Muscle of back (tissue), 13 donors: Measurements from ENCODE around the gene LARGE1. TPM values are rescaled to one million over a fixed set of nuclear protein-coding genes. Genes with fewer than 3 reads are reported as not detected.
A peak's percentile ranks its signal among the peaks of the same experiment; 100 is the strongest.

Experiments
- DNase-seq, 3 donors: peaks; one replicate each; pipeline versions ENCODE4 v3.0.0 to v3.0.0-alpha.2; 2013
- long read RNA-seq, 9 donors: transcript quantifications; one replicate each; lab custom pipeline, GENCODE V29; 2026
- polyA plus RNA-seq, 10 donors: library from polyadenylated mRNA; unstranded; fragments of 120-200 nt; gene quantifications; one replicate each; pipeline ENCODE4 v1.2.1, GENCODE V29; 2013; ENCODE audit not compliant: insufficient read length in 10 of 10

LARGE1 gene
- polyA plus RNA-seq, result 10 to 100 TPM in 6 of 10 donors, 1 to 10 TPM in 4; 8.4 to 12.9 (median 10.3) TPM
- long read RNA-seq, donor 1, full-length matches to known transcripts, result 1 of 1 reads
- long read RNA-seq, donor 1, partial matches to known transcripts, result 0 of 1 reads
- long read RNA-seq, donor 1, other reads (novel, unspliced or antisense), result 0 of 1 reads
- long read RNA-seq, donor 2, result 0 reads
- long read RNA-seq, donor 3, result 0 reads
- long read RNA-seq, donor 4, result 0 reads
- long read RNA-seq, donor 5, result 0 reads
- long read RNA-seq, donor 6, full-length matches to known transcripts, result 1 of 1 reads
- long read RNA-seq, donor 6, partial matches to known transcripts, result 0 of 1 reads
- long read RNA-seq, donor 6, other reads (novel, unspliced or antisense), result 0 of 1 reads
- long read RNA-seq, donor 7, full-length matches to known transcripts, result 3 of 3 reads
- long read RNA-seq, donor 7, partial matches to known transcripts, result 0 of 3 reads
- long read RNA-seq, donor 7, other reads (novel, unspliced or antisense), result 0 of 3 reads
- long read RNA-seq, donor 8, result 0 reads
- long read RNA-seq, donor 9, full-length matches to known transcripts, result 2 of 2 reads
- long read RNA-seq, donor 9, partial matches to known transcripts, result 0 of 2 reads
- long read RNA-seq, donor 9, other reads (novel, unspliced or antisense), result 0 of 2 reads

GRCh38 chr22:33920197-33920540, at the start of gene LARGE1:
LARGE1 (minus strand) TSS chr22:33920476.
- peak in 1 of 3 donors; percentile 26 for DNase-seq

DNA sequence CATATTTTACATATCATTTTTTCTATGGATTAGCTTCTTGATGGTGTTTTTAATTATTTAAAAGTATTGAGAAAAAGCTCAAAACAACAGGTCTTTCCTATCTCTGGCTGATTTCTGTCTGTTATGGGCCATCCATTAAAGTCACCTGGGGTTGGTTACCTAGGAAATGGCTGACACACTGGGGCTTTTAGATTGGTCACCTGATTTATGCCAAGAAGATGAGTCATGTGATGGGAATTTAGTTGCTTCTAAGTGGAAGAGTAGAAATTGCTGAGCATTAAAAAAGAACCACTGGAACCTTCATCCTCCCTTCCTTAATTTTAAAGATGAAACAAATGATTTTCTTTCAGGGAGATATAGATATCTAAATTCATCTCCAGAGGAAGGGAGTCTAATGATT, 48.8 kb upstream of the LARGE1 start:
- DNase-seq, result no peak

DNA sequence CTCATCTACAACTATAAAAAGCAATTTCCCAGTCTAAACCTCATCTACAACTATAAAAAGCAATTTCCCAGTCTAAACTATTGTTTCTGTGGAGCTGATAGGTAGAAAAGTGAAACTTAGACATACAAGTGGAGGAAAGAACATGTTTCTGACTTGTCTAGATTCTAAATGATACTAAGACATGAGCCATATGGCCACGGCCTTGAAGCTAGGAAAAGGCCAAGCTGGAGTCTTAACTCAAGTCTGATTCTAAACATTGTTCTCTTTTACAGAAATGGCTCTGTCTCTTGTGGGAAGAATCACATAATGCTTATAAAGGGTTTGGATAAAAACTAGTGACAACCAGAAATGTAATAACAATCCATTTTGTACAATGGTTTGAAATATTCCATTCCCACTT, 43.8 kb upstream of the LARGE1 start:
- no peak for DNase-seq

DNA sequence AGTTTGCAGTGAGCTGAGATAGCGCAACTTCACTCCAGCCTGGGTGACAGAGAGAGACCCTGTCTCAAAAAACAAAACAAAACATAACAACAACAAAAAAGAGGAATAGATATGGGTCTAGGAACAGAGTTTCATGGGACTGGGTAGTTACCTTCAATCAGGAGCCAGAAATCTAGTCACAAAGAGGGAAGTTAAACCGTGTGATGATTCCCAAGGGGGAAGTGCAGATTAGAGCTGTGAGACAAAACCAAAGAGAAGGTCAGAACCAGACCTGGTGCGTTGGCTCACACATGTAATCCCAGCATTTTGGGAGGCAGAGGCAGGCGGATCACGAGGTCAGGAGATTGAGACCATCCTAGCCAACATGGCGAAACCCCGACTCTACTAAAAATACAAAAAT, 42.1 kb upstream of the LARGE1 start:
- no peak for DNase-seq

DNA sequence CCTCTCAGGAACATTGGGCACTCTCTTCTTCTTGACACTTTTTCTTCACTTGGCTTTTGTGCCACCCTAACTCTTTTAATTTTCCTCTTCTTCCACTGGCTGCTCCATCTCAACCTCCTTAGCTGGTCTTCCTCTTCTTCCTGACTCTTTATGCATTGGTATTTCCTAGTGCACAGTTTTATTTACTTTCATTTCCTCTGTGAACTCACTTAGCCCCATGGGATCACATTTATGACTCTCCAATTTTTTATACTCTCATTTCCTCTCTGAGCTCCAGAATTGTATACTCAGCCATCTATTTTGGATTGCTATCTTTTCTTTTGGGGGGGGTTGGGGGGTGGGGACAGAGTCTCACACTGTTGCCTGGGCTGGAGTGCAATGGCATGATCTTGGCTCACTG, 38.5 kb upstream of the LARGE1 start:
- peak in 1 of 3 donors; percentile 7 for DNase-seq

DNA sequence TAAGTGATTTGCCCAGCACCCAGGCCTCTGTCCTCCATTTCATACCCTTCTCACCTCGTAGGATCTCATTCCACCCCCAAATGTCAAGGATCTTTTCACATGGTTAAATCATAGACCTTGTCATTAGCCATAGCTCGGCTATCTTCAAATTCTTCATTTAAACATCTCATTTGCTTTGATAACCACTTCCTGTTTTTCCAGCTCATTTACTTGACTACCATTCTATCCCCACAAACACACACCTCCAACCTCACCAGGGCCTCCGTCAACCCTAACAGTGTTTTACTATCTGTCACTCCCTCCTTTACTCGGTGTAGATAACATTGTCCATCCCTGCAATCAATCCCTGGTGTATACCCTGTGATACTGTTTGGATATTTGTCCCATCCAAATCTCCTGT, 36.8 kb upstream of the LARGE1 start:
- DNase-seq, result no peak

DNA sequence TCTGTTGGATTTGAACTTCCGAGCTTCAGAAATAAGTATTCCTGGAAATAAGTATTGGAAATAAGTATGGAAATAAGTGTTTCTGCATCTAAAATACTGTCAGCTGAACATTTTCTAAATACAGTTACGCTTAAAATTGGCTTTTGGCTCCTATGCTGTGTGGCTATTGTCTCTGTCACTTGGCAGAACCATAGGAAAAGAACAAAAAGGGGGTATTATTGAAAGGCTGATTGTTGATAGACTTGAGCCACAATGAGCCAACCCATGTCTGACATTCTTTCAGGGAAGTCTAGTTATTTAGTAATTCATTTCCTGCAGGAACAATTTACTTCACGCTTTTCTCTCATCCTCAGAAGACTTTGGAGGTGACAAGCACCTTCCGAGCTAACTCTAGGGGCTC, 32.5 kb upstream of the LARGE1 start:
- no peak for DNase-seq

DNA sequence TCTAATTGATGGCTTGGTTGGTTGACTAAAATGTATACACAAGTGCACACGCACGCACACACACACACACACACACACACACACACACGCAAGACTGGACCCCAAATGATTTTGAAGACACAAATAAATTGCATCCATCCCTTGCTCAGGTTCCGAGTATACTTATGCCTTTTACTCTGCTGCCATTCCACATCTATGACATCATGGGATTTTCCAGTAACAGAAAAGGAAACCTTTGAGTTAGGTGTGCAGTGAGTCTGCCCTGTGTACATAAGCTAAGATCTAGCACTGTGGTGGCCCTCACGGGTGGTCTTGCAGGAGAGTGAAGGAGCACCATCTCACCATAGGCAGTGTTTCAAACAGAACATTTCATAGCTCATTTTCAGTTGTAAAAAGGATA, 20.5 kb upstream of the LARGE1 start:
- DNase-seq, result no peak

GRCh38 chr22:33932997-33933396, 12.7 kb upstream of the LARGE1 start:
- no peak for DNase-seq

GRCh38 chr22:33931406-33931805, 11.1 kb upstream of the LARGE1 start:
- DNase-seq, result no peak

DNA sequence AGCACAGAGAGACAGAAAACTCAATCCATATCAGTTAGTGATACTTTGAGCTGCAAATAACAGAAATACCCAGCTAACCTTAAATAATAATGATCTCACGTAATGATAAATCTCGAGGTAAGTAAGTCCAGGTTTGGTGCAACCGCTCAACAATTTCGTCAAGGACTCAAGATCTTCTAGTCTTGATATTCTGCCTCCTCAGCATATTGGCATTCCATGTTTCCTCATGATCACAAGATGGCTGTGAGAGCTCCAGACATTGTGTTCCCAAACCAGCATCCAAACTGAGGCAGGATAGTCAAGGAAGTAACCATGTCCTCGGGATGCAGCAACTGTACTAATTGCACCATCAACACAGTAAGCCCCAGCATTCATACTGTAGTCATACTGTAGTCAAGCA, 7.5 kb upstream of the LARGE1 start:
- no peak for DNase-seq

DNA sequence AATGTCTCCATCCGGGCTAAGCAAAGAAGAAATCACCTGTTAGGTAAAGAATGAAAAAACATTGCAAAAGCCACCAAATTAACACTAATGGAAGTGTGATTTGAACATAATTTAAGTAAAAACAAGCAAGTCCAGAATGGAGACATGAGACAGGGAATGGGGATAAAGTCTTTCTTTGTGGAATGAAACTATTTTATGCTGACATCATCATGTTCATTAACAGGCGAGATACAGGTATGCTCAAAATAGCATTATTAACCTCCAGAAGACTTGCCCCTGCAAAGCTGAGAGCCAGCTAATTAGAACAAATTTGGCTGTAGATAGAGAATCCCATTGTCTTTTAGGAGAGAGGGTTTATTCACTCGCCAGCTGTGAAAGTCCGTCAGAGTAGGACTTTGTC, 4.9 kb upstream of the LARGE1 start:
- no peak for DNase-seq

DNA sequence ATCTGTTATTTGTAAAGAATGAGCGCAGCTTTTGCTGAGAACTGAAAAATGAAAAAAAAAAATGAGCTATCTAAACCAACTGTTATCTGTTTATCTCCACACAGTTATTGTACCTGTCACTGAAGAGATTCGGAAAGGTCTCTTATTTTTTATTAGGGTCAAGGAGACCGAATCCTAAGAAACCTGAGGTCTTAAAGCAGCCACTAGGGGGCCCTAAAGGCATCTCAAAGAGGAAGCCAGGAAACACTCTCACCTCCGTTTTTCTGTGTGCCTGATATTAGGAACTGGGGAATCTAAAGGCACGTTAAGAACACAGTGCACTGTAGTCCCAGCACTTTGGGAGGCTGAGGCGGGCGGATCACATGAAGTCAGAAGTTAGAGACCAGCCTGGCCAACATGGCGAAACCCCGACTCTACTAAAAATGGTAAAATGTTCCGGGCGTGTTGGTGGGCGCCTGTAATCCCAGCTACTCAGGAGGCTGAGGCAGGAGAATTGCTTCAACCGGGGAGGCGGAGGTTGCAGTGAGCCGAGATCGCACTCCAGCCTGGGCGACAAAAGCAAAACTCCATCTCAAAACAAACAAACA, 3.5 kb upstream of the LARGE1 start:
- DNase-seq, result peak; percentile 56 to 79 (median 63)

DNA sequence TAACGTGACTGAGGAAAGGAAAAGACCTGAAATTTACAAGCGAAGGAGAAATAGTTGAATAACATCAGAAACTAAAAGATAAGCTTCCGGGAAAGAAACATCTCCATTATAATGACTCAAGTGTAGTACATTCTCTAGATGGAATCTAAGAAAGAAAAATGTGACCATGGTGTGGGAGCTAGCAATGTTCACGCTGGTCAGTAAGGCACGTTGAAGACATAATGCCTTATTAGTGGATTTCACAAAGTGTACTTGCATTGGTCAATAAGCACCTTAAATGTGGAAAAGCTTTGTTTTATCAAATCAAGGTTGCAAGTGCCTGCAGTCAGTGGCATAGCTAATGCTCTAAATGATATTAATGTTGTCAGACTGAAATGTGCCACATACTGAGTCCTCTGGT, 2.8 kb upstream of the LARGE1 start:
- DNase-seq, result no peak

DNA sequence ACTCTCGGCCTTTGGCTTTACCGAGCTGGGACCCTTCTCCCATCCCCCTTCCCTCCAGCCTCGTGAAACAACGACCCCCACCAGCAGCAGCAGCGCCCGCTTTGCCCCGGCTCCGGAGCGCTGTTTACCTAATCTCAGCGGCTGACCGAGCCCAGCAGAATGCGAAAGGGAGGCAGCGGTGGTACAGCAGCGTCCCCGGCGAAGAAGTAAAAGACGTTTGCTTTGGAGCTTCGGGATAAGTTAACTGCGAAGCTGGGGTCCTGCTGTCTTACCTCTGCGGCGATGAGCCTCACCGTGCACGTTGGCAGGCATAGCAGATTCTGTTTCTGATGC, 2.0 kb upstream of the LARGE1 start:
- peak in 2 of 3 donors; percentile 36 to 76 for DNase-seq

DNA sequence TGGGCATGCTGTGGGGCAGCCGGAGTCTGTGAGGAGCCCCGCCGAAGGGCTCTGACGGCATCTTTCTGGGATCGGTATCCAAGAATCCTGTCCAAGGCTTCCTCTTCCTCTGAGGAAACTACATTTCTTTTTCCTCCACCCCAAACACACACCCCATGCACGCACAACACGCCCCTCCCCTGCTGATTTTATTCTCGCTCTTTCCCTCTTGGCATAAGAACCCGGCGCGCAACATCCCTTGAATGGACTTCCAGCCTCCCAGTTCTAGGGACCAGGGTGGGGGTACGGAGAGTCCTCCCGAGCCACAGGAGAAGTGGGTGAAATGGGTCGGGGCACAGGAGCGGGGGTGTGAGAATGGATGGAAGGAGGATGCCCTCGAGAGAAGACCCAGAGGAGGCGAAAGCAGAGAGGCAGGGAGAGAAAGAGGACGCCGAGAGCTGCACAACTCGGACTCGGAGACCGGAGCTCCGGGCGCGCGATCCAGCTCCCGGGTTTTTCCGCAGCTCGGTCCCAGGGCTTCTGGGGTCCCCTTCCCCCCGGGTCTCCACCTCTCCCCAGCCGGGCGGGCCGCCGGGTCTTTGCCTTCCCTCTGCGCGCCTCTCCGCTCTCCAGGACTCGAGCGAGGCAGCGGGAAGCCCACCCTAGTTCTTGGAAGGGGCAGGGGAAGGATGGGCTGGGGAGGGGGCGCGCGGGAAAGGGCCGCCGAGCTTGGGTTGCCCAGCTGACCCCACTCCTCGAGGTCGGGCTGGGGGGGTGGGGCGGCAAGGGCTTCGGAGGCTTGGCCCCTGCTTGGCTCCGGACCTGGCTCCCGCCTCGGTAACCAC, 1.5 kb upstream of the LARGE1 start:
- peak in 2 of 3 donors; percentile 53 to 88 for DNase-seq

DNA sequence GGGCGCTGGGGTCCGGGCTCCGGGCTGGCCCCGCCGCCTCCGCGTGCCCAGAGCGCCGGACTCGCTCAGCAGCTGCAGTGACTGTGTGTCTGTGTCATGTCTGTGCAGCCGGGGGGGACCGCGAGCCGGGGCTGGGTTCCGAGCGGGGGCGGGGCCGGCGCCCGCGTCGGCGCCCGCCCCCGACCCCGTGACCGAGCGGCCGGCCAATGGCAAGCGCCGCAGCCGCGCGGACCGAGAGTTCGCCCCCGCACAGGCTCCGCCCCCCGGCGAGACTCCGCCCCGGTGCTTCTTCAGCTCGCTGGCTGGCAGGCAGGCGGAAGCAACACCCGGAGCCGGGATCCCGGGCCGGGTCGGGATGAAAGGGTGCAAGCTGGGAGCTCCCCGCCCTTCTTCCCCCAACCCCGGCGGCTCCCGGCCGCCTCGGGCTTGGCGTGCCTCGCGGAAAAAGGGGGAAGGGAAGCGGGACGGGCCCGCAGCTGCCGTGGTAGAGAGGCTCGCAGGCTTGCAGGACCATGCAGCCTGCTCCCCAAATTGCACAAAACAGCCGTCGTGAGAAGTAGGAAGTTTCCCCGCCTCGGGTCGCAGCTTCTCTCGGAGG, 750 bp upstream of the LARGE1 start:
- peak; percentile 97 to 99 (median 98) for DNase-seq

GRCh38 chr22:33919391-33920196, 682 bp downstream of the LARGE1 start:
- peak in 2 of 3 donors; percentile 19 to 66 for DNase-seq

DNA sequence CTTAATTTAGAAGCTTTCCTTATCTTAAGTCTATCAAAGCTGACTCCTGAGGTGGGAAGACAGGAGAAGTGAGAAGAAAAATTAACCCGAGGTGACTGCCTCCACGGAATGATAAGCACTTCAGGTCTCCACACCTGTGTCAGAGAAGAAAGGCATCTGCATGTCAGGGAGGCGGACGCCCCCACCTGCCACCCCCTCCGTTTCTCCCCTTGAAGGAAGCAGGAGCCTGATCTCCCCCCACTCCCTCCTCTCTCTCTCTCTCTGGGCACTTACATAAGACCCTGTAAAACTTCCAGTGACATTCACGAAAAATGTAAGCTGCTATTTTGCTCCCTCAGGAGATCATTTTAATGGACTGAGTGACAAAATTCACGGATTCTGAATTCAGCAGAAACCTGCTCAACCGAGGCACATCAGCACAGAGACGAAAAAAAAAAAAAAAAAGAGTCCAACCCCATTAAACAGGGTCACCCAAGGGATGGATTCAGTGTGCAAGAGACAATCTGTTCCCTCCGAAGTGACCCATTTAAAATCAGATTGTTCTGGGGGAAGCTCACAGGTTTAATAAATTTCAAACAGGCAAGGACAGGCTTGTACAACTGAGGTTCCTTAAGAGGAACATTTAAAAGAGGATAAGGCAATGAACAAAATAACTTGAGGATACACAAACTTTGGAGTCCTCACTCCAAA, 1.5 kb downstream of the LARGE1 start:
- DNase-seq, result no peak

- peak in 1 of 3 donors; percentile 9 for DNase-seq
These were observed 2.4 kb downstream of the LARGE1 start for GRCh38 chr22:33917744-33918406.
